Right renal pelvis (tissue), 4 donors: ENCODE results near the gene EXOC2. TPM values are rescaled to one million over a fixed set of nuclear protein-coding genes. Genes with fewer than 3 reads are reported as not detected.

Experiments used
- DNase-seq, 4 donors: peaks; one replicate each; pipeline ENCODE4 v3.0.0-alpha.2; 2013; ENCODE audit warnings: low read depth in 4 of 4, low spot score in 3 of 4, missing footprints in 1 of 4
- polyA plus RNA-seq, 4 donors: library from polyadenylated mRNA; unstranded; fragments of 120-200 nt; gene quantifications; one replicate each; pipeline ENCODE4 v1.2.1, GENCODE V29; 2013; ENCODE audit not compliant: insufficient read length in 4 of 4

EXOC2 gene
- polyA plus RNA-seq, 4 donors = 22.3 to 26.1 (median 24.8) TPM

GRCh38 chr6:451336-451735 is 241.6 kb downstream of the EXOC2 start:
- no peak for DNase-seq

DNA sequence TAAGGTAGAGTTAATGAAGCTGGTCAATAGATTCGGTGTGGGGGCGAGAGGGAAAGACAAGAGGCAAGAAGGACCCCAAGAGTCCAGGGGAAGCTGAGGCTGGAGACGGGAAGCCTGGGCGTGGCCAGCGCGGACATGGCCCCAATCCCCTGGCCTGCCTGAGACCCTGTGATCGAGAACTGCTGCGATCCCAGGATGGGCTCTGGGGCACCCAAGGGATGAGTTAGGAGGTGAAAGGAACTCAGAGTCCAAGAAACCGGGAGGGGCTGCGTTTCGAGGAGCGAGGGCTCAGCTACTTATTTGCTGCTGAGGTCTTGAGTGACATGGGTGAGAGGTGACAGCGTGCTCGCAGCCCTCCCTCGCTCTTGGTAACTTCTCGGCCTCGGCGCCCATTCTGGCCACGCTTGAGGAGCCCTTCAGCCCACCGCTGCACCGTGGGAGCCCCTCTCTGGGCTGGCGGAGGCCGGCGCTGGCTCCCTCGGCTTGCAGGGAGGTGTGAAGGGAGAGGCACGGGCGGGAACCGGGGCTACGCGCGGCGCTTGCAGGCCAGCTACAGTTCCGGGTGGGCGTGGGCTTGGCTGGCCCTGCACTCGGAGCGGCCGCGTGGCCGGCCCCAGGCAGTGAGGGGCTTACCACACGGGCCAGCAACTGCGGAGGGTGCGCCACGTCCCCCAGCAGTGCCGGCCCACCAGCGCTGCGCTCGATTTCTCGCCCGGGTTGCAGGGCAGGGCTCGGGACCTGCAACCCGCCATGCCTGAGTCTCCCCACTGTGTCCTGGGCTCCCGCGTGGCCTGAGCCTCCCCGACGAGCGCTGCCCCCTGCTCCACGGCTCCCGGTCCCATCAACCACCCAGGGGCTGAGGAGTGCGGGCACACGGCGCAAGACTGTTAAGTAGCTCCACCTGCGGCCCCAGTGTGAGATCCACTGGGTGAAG is 243.2 kb downstream of the EXOC2 start:
- DNase-seq = no peak

DNA sequence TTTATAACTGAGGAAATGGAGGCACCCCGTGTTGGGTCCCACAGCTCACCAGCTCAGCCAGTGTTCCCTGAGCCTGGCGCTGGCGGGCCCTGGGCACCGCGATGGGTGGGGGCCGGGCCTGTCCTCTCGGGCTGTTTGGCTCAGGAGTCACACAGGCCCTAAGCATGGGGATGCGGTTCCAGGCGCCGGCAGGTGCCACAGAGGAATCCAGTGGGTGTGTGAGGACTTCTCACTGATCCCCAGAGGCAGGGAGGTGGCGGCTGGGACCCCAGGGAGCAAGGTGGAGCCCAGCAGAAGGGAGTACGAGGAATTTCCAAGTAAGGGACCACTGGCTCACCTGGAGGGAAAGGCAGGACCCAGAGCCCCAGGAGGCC is 243.9 kb downstream of the EXOC2 start:
- no peak for DNase-seq

GRCh38 chr6:448296-449056 is 244.5 kb downstream of the EXOC2 start:
- no peak for DNase-seq

DNA sequence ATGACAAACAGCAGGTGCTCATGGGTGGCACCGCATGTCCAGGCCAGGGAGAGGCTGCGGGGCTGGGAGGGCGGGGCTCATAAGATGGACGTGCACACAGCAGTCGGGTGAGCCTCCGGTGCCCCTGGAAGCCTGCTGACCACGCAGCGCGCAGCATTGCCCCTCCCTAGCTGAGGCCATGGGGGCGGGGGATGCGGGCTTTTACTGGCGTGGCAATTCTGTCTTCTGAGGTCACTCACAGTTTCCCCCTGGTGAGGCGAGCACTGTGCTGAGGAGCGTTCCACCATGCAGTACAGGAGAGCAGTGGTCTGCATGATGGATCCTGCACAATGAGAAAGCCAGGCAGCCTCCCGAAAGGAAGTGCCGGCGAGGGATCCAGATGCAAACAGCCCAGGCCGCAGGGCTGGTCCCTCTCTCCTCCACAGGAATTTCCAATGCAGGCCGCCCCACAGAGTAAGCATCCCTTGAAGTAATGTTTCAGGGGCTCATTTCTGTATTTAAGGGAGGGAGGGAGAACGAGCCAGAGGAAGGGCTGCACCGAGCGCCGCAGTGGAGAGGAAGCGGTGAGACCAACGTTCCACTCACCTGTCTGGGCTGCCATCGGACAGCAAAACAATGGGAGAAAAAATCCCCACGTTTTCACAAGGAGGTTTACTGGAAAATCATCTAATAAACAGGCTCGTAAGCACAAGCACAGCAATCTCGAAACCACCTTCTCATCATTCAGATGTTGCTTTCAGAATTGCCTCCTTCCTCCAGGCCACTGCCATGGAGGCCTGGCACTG is 245.4 kb downstream of the EXOC2 start:
- DNase-seq = no peak

DNA sequence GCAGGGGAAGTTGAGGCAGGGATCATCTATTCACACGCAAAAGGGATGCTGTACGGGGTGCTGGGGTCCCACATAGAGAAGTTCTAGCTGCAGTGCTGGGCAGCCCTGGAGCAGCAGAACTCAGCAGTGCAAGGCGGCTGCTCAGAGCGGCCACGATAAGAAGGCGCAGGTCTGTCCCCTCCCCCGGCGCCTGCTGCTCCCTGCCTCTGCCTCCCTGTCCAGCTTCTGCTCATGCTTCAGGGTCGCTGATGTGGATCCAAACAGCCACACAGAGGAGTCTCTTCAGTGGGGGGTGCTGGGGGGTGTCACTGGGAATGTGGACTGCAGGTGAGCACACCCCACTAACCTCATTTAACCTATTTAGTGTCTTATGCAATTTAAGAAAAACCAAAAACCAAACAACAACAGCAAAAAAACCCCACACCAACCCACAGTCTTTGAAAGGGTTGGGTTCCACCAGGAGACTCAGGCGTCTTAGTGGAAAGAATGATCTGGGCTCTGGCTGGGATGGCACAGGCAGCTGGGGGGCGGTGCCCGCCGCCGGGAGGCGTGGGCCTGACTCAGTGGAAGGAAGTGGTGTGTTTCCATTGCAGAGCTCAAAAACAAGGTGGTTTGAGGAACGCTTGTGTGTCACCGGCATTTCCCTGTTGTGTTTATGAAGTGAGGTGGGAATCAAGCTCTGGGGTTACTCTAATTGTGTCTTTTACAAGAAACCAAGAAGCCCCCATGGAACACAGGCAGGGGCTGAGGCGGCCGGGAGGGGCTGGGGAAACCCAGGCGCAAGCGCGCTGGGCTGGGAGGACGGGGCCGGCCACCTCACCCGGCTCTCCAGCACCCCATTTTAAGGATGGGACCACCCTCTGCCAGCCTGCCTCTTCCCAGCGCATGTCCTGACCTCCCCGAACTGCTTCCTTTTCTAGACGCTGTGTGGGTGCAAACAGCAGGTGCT is 246.2 kb downstream of the EXOC2 start:
- DNase-seq = no peak

DNA sequence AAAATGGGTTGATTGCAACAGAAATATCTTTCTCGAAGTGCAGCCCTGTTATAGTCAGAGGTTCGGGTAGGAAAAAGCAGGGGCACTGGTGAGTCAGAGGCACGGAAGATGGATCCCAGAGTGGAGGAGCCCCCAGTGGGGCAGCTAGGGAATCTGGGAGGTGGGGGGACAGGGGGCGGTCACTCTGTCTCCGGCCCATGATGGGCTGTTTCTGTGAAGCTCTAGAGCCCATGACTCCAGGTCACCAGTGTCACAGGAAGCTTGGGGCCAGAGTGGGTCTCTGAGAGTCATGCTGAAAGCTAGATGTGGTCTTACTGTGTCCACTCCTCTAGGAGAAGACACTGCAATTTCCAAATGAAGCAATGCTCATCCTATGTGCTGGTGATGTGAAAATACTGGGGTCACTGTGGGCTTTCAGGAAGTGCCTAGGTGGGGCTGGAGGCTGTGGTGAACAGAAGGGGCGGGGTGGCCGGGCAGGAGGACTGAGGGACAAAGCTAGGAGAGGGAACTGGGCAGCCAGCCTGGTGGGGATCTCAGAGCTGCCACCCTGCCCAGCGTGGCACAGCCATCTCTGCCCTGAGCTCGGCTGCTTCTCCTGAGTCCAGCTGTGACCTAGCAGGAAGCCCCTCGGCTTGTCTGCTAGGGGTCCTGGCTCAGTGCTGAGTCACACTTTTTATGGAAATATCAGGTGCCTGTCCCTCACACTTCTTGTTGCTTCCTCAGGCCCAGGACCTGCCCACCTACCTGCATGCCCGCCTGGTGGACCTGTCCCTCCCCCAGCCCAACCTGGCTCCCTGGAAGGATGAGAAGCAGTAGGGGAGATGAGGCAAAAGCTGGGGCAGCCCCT is 247.1 kb downstream of the EXOC2 start:
- no peak for DNase-seq

DNA sequence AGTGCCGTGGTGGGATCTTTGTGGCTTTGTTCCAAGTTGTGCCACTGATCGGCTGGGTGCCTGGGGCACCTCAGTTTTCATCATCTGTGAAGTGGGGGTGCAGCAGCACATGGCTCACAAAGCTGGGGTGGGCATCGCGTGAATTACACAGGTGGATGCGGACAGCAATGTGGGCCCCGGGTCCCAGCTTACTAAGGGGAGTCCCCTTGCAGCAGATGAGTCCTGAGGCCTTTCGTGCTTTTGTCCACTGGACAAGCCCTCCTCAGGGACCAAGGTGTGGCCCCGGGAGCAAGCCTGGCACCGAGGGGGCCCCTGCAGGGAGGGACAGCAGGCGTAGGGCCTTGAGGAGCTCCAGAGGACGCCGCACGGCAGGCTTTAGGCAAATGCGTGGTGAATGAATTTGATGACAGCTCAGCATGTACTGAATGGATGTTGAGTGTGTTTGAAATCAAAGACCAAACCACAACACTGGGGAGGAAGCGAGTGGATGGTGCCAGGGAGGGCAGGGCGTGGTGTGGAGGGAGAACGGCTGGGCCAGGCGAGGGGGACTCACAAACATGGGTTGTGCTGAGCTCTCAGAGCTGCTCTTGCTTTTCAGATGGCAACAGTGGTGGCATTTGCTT is 248.2 kb downstream of the EXOC2 start:
- no peak for DNase-seq

DNA sequence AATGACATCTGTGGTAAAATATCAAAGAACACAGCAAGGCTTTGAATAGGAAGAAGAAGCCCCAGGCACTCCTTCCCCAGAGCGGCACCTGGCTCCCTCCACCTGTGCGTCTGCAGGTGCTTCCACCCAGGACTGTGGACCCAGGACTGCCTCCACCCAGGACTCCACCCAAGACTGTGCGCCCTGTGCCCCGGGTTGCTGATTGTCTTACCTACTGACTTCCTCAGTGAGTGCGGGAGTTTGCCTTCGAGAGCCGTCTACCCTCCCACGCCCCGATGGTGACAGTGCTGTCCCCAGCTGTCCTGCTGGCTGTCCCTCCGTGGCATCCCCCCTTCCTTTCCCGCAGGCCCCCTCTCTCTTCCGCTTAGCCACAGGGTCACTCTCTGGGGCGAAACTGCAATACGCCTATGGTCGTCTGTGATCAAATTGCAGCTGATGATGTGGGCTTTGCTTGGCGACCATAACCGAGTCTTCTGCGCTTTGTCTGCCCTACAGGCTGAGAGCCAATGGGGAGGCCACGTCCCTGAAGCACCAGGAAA is 249.2 kb downstream of the EXOC2 start:
- DNase-seq = no peak

GRCh38 chr6:441126-441920 is 251.6 kb downstream of the EXOC2 start:
- DNase-seq = no peak

DNA sequence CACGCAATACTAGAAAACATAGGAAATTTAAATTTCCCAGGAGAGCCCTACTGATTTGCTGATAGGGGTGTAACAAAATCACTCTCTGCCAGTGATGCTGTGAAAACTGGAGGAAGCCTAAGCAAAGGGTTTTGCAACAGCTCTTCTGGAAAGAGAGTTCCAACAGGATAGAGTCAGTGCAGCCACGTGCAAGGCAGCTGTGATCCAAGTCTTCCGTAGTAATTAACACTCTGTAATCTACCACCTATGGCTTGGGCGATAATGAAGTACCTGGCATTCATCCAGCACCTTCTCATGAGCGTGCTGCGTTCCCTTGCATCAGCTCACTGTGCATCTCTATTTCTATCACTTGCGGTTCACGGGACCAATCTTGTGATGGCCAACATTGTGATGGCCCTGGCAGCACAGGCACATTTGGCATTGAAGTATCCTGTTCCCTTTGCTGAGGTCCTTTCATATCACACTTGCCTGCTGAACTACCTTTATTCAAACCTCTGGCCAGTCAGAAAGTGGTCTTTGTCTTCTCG is 253.2 kb downstream of the EXOC2 start:
- no peak for DNase-seq

GRCh38 chr6:438634-439170 is 254.2 kb downstream of the EXOC2 start:
- DNase-seq = no peak

DNA sequence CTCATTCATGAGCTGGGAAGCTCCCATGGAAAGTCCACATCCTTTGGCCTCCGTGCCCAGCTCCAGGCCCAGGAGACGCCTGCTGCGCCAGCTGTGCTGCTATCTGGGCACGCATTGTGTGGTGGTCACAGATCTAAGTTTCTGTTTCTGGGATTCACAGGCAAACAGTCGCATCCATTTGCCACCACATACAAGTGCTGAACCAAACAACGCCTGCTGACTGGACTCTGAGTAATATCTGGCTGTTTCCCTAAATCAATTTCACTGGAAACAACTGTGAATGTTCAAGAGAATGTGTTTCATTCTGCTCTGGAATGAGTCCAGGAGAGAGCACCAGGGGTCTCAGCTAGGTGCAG is 255.9 kb downstream of the EXOC2 start:
- no peak for DNase-seq

- DNase-seq = no peak
Measured at GRCh38 chr6:436308-437036, 256.5 kb downstream of the EXOC2 start.

DNA sequence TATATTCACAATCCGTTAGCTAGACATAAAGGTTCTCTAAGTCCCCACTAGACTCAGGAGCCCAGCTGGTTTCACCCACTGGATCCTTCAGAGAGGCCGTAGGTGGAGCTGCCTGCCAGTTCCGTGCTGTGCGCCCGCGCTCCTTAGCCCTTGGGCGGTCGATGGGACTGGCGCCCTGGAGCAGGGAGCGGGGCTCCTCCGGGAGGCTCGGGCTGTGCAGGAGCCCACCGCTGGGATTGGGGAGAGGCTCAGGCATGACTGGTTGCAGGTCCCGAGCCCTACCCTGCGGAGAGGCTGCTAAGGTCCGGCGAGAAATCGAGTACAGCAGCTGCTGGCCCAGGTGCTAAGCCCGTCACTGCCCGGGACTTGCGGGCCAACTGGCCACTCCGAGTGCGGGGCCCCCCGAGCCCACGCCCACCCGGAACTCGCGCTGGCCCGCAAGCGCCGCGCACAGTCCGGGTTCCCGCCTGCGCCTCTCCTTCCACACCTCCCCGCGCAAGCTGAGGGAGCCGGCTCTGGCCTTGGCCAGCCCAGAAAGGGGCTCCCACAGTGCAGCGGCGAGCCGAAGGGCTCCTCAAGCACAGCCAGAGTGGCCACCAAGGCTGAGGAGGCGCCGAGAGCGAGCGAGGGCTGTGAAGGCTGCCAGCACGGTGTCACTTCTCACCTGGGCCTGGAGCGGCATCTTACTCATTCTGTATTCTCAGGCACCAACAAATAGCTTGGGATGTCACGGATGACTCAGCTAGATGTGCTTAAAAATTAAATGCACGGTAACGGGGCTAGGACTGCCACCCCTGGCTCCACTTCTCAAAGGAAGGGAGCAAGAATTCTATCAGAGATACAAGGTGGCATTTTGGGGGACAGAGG is 257.3 kb downstream of the EXOC2 start:
- no peak for DNase-seq
